K562 (cell line): ENCODE results near the gene PRKAA1.
A peak's percentile ranks its signal among the peaks of the same experiment; 100 is the strongest.

Source experiments
- BHLHE40 ChIP-seq: IDR thresholded peaks from 2 replicates; pipeline ENCODE4 v1.6.1; 2011; ENCODE audit warnings: low read length, improper control_type of control experiment
- FOXJ2 ChIP-seq: fragments of 200-800 bp; sonication (Bioruptor generic); IDR thresholded peaks from 2 replicates; pipeline ENCODE4 v1.6.1; 2016; ENCODE audit warnings: missing genetic modification characterization, missing compliant biosample characterization
- FOXM1 ChIP-seq, 2 experiments: fragments of 450-650 bp in 1 of 2; sonication (generic) in 1 of 2; formaldehyde crosslinking in 1 of 2; IDR thresholded peaks; 2 replicates each; pipeline versions ENCODE4 v1.6.1 to v1.9.0; 2017 to 2022; ENCODE audit warnings: low read depth in 2 of 2, mild to moderate bottlenecking in 2 of 2, missing genetic modification reagents in 1 of 2, moderate library complexity in 1 of 2
- KAT7 ChIP-seq: sonication (generic); formaldehyde crosslinking; IDR thresholded peaks from 2 replicates; pipeline ENCODE4 v1.8.0; 2022; ENCODE audit warnings: missing genetic modification reagents, mild to moderate bottlenecking, borderline replicate concordance
- MYC ChIP-seq, 2 experiments: fragments of 250-450 bp in 1 of 2; sonication (Bioruptor Pico) in 1 of 2; IDR thresholded peaks; 2 replicates each; pipeline versions ENCODE4 v1.5.1 to v1.6.1; 2012 to 2021; ENCODE audit warnings: low read depth in 2 of 2, borderline replicate concordance in 1 of 2, improper control_type of control experiment in 1 of 2, low read length in 1 of 2, mild to moderate bottlenecking in 1 of 2, moderate library complexity in 1 of 2
- POLR2A ChIP-seq: fragments of 450-650 bp; conservative IDR thresholded peaks from 2 replicates; pipeline ENCODE4 v1.6.1; 2016
- SREBF2 ChIP-seq: sonication (generic); formaldehyde crosslinking; IDR thresholded peaks from 2 replicates; pipeline ENCODE4 v1.4.0; 2020; ENCODE audit warnings: mild to moderate bottlenecking, missing genetic modification reagents
- ZNF76 ChIP-seq: fragments of 250-450 bp; sonication (Bioruptor Pico); IDR thresholded peaks from 2 replicates; pipeline ENCODE4 v1.4.0; 2020; ENCODE audit warnings: mild to moderate bottlenecking, moderate library complexity, borderline replicate concordance
- TF ChIP-seq, protein P1 (sequence below), 3 experiments: IDR thresholded peaks in 2 of 3; conservative IDR thresholded peaks in 1 of 3; 2 replicates each; pipeline ENCODE4 v1.5.1; 2011 to 2012; ENCODE audit warnings: low read length in 3 of 3, mild to moderate bottlenecking in 3 of 3, control low read depth in 2 of 3, improper control_type of control experiment in 1 of 3, inconsistent platforms in 1 of 3, low read depth in 1 of 3, mixed read lengths in 1 of 3, moderate library complexity in 1 of 3; ENCODE audit not compliant: insufficient read depth in 2 of 3
- TF ChIP-seq, protein P2 (sequence below): sonication (generic); formaldehyde crosslinking; IDR thresholded peaks from 2 replicates; pipeline ENCODE4 v1.8.1; 2022; ENCODE audit warnings: missing genetic modification reagents
- TF ChIP-seq, protein P3 (sequence below), 2 experiments: IDR thresholded peaks in 1 of 2; conservative IDR thresholded peaks in 1 of 2; 2 replicates each; pipeline ENCODE4 v1.6.1; 2016; ENCODE audit warnings: low read depth in 2 of 2, mild to moderate bottlenecking in 1 of 2, missing compliant biosample characterization in 1 of 2, missing genetic modification characterization in 1 of 2, moderate library complexity in 1 of 2

DNA sequence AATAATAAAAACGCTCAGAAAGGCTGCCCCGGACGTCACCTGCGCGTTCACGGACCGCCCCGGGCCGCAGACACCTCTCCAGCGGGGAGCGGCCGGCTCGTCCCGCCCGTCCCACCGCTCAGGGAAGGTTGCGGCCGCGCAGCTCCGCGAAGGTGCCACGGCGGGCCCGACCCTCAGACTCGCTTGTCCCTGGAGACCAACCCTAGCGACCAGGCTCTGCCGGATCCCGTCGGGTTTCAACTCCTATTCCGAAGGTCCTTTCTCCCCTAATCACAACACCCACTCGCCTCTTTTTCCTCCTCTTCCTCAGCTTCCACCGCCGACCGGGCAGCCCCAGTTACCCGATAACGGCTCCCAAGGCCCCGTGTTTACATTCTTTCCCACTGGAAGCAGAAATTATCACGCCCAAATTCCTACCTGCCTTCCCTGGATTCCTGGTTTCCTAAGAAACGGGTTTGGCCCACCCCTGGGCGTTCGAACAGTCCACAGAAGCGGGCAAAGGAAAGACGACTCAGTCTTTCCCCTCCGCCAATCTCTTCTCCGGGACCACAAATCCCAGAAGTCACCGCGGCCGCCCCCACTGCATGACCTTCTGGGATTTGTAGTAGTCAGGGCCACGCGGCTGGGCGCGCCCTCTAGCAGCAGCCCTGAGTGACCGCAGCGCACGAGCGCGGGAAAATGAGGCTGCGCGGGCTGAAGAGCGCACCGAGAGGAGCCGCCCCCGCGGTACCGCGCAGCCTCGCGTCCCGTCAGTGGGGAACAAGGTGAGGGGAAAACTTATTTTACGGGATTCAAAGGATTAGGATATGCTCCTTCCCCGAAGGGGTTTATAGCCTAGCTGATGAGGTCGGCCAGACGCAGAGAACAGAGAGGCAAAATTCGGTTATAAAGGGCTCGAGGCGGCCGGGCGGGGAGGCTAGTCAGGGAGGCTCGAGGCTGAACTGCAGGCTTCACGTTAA is 42.5 kb downstream of the PRKAA1 start, which contains the start of gene TTC33:
- TF ChIP-seq, protein P1, sequence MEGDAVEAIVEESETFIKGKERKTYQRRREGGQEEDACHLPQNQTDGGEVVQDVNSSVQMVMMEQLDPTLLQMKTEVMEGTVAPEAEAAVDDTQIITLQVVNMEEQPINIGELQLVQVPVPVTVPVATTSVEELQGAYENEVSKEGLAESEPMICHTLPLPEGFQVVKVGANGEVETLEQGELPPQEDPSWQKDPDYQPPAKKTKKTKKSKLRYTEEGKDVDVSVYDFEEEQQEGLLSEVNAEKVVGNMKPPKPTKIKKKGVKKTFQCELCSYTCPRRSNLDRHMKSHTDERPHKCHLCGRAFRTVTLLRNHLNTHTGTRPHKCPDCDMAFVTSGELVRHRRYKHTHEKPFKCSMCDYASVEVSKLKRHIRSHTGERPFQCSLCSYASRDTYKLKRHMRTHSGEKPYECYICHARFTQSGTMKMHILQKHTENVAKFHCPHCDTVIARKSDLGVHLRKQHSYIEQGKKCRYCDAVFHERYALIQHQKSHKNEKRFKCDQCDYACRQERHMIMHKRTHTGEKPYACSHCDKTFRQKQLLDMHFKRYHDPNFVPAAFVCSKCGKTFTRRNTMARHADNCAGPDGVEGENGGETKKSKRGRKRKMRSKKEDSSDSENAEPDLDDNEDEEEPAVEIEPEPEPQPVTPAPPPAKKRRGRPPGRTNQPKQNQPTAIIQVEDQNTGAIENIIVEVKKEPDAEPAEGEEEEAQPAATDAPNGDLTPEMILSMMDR (IDR thresholded peaks at IDR 0.05 in 2 of 3, conservative IDR thresholded peaks at IDR 0.05 in 1 of 3; ENCODE audit: insufficient read depth in 2 of 3, low read depth in 1 of 3, low read length in 3 of 3) = peak; percentile 91 to 95 (median 92)
- no peak for TF ChIP-seq ZNF76 (CRISPR knock-in tag)
- TF ChIP-seq, protein P2, sequence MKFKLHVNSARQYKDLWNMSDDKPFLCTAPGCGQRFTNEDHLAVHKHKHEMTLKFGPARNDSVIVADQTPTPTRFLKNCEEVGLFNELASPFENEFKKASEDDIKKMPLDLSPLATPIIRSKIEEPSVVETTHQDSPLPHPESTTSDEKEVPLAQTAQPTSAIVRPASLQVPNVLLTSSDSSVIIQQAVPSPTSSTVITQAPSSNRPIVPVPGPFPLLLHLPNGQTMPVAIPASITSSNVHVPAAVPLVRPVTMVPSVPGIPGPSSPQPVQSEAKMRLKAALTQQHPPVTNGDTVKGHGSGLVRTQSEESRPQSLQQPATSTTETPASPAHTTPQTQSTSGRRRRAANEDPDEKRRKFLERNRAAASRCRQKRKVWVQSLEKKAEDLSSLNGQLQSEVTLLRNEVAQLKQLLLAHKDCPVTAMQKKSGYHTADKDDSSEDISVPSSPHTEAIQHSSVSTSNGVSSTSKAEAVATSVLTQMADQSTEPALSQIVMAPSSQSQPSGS (CRISPR knock-in tag) = no peak
- TF ChIP-seq FOXJ2 (tag) = no peak
- peak; percentile 35; the same call in 1 of the 2 replicates for TF ChIP-seq FOXM1 (IDR thresholded peaks at IDR 0.05; ENCODE audit: low read depth)
- no peak for TF ChIP-seq FOXM1 (CRISPR knock-in tag; IDR thresholded peaks at IDR 0.05; ENCODE audit: low read depth)
- peak; percentile 99 for TF ChIP-seq MYC (IDR thresholded peaks at IDR 0.05; ENCODE audit: low read depth, low read length)
- TF ChIP-seq MYC (CRISPR knock-in tag; IDR thresholded peaks at IDR 0.05; ENCODE audit: borderline replicate concordance, low read depth) = 0 out of 2 replicates have a peak, but pooled peaks have one; percentile 53
- peak; percentile 90 for TF ChIP-seq BHLHE40
- peak; percentile 72 for TF ChIP-seq POLR2A
- TF ChIP-seq KAT7 (CRISPR knock-in tag) = 0 out of 2 replicates have a peak, but pooled peaks have one; percentile 71
- TF ChIP-seq, protein P3, sequence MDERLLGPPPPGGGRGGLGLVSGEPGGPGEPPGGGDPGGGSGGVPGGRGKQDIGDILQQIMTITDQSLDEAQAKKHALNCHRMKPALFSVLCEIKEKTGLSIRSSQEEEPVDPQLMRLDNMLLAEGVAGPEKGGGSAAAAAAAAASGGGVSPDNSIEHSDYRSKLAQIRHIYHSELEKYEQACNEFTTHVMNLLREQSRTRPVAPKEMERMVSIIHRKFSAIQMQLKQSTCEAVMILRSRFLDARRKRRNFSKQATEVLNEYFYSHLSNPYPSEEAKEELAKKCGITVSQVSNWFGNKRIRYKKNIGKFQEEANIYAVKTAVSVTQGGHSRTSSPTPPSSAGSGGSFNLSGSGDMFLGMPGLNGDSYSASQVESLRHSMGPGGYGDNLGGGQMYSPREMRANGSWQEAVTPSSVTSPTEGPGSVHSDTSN (CRISPR knock-in tag; IDR thresholded peaks at IDR 0.05; ENCODE audit: low read depth) = no peak
- TF ChIP-seq, protein P3 (tag; conservative IDR thresholded peaks at IDR 0.05; ENCODE audit: low read depth) = no peak
- 0 out of 2 replicates have a peak, but pooled peaks have one; percentile 61 for TF ChIP-seq SREBF2
